IPS-NIHi7 (cell line): Measurements from ENCODE around the gene TEPSIN.

Experiments used
- DNase-seq: peaks from one replicate; pipeline ENCODE4 v3.0.0; 2012; ENCODE audit warnings: mixed read lengths; ENCODE audit errors: extremely low spot score

The TEPSIN gene

DNA sequence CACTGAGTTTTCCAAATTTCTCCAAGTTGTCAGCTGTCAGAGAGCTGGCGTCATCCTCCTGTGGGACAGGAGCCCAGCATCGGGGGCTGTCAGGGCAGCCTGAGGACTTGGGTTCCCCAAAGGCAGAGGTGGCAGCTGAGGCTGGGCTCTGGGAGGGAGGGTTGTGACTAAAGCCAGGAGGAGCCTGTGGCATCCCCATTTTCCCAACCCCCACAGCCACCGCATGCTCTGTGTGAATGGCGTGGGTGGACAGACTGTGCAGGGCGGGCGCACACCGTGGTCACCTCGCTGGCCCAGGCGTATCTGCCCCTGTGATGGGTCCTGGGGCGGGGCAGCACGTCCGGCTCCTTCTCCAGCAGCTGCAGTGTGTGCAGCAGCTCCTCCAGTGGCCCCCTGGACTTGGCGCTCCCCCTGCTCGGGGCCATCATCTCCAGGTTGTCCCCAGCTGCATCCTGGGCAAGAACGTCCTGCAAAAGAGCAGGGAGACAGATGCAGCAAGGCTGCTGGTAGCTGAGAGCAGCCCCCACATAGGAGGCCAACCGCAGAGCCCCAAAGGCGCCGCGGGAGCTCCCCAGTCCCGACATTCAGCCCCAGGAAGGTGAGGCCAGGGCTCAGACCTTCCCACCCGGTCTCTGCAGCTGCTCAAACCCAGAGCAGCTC is 40.9 kb downstream of the TEPSIN start:
- DNase-seq, result no peak

DNA sequence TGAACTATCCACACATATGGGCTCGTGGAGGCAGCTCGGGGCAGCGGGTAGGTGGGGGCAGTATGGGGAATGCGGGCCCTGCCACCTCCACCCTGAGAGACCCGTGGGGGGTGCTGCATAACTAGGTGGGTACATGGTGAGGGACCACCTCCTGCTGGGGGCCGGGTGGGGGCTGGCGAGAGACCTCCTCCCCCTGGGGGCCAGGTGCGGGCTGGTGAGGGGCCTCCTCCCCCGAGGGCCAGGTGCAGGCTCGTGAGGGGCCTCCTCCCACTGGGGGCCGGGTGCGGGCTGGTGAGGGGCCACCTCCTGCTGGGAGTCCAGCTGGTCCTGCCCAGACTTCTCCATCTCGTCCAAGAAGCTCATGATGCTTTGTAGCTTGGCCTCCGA is 41.5 kb downstream of the TEPSIN start:
- DNase-seq, result no peak

DNA sequence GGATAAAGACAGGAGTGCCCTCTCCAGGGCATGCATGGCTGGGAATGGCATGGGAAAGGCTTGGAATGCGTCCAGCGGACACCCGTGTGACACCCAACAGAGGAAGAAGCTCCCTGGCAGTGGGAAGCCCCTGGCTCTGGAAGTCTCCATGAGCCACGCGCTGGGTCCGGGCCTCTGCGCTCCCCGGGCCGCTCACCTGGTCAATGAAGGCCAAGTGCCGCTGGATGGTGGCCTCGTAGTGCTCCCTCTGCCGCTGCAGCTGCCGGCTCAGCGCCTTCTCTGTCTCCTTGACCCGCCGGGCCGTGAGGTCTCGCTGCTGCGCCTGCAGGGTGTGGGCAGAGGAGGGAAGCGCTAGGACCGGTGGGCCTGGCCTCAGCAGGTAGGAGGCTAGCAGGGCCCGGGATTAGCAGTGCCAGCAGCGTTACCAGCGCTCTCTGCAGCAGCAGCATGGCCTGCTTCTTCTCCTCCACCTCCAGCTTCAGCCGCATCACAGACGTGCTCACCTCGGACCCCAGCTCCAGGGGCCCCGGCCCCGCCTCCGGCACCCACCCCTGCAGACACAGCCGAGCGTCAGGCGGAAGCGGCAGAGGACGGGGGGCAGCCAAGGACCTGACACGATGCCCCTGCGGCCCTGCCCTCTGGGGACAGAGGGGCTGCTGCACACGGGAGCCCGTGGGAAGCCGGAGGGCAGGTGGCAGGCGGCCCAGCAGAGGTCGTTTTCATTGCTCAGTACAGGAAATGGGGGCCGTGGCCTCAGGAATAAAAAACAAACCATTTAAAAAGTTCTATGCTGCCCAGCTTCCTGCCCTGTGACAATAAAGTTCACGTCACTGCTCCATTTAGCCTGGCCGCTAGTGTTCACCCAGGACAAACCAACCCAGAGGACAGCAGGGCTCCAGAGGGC is 42.1 kb downstream of the TEPSIN start:
- no peak for DNase-seq

DNA sequence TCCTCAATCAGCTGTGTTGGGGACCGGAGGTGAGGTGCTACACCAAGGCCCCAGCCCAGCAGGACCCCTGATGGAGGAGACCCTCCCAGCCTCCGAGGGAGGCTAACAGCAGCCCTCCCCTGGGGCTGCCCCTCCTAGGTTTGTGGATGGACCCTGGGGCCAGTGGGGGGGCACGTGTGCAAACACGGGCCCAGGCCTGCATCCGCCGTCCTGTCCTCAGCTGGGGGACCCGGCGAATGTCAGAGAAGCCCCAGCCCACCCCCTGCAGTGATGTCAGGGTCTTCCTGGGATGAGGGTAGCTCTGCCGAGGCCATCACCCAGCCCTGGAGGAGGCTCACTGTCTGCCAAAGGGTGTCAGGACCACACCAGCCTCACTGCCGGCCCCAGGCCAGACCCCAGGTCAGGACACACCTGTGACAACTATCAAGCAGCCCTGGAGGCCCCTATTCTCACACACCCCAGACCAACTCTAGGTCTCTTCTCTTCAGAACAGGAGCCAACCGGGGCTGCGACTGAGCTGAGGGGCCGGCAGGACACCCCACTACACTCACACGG is 42.8 kb downstream of the TEPSIN start:
- DNase-seq, result no peak

DNA sequence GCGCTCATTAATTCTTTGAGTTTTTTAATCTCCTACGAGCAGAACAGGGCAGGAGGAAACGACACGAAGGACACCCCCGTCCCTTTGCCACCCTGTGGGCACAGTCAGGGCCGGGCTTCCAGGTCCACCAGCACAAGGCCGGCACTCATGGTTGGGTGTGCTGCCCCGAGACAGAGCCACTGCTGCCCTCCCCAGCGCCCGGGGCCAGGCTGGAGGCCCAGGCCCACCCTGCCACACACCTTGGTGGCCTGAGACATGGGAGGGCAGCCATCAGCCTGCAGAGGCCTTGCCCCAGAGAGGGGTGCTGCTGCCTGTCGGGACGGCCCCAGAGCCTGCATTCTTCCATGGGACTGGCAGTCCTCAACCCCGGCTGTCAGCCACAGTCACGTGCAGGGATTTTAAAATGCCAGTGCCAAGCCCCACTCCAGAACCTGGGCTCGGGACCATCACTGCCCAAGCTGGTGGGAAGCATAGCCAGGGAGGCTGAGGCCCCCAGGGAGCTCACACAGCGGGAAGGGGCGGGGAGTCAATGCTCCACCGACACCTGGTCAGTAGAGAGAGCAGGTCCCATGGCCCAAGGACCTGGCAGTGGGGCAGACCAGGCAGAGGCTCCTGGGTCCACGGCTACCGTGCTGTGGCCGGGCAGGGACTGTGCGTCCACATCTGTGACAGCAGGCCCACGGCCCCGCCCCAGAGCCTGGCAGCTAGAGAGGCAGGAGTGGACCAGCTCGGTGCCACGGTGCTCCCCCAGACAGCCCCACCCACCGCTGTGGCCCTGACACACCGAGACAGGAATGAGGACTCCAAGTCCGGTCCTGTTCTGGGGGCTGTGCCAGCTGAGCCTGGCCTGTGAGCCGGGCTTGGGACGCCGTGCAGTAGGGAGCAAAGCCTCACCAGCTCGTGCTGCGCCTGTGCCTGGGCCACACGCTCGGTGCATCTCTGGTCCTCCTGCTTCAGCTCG is 43.6 kb downstream of the TEPSIN start:
- DNase-seq, result no peak

DNA sequence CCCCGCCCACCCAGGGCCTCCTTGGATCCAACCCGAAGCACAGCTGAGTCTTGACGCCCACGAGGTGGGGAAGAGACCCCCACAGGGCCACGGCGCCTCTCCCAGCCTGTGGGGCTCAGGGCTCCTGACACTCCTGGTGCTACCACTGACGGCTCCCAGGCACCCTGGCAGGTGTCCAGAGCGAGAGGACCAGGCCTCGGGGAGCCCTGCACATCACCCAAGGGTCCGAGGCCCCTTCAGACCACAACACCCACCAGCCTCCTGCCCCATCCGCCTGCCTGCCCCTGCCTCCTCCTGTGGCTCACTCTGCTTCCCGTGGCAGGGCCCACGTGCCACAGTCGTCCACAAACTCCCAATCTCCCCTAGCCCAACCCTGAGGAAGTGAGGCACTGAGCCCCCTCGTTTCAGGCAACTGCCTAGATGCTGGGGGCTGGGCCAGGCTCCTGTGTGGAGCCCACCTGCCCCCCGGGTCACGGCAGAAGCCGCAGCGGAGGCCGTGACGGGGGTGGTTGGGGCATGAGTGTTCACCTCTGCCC is 44.6 kb downstream of the TEPSIN start:
- no peak for DNase-seq

DNA sequence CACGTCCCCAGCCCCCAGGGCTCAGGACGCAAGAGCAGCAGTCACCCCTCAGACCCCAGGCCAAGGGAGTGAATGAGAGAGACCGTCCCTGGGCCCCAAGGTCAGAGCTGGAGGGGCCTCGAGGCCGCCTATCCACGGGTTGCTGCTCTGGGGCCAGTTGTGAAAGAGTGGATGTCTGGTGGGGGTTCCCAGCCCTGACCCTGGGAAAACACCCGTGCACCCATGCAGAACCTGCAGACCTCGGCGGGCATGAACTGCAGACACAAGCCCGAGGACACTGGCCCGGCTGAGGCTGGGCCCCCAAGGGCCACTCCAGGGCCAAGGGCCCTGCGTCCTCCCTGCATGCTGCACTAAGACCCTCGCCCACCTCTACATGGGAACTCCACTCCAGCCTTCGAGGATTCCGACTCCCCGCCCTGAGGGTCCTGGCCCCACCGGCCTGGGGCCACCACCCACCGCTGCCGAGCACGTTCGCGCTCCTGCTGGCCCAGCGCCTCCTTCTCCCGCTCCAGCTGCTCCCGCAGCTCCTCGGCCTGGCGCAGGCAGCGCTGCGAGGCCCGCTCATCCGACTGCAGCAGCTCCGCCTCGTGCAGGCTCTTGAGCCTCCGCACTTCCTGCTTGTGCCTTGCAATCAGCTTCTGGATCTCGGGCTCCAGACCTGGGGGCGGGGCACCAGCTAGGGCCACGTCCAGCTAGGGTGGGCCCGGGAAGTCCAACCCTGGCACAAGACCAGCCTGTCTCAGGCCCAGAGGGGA is 45.2 kb downstream of the TEPSIN start:
- no peak for DNase-seq

DNA sequence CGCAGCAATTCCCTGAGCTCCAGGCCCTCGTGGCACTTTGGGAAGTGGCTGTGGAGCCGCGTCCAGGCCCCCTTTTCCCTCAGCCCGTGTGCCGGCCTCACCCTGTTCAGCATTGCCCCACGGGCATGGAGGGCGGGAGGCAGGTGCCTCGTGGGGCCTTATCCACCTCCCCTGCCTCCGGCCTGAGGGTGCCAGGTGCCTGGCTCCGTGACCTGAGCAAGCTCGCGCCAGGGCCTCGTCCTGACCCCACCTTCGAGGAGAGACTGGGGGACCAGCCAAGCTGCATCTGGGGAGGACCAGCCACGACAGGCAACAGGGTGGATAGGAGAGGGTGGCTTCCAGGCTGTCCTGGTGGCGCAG is 45.8 kb downstream of the TEPSIN start:
- DNase-seq, result no peak

DNA sequence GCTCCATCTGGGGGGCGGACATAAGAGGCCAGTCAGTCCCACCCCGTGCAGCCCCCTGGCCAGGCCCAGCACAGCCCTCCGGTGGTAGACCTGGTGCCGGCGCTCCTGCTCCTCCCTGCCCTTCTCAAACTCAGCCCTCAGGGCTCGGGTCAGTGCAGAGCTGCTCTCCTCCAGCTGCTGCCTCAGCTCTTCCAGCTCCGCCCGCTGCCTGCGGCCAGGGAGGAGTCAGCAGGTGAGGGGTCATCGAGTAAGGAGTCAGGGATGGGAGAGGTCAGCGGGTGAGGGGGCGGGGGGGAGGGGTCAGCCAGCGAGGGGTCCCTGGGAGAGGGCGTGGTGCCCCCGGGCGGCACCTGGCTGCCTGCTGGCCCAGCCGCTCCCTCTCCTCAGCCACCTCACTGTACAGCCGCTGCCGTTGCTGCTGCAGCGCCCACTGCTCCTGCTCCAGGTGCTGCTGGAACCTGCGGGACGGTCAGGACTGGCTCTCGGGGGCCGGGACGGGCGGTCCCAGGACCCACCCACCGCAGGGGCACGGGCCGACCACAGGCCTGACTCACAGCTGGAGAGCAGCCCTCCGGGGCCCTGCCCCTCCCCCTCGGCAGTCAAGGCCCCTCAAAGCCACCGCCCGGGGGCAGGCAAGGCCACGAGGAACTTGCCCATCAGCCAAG is 46.3 kb downstream of the TEPSIN start:
- DNase-seq, result peak; percentile 59

DNA sequence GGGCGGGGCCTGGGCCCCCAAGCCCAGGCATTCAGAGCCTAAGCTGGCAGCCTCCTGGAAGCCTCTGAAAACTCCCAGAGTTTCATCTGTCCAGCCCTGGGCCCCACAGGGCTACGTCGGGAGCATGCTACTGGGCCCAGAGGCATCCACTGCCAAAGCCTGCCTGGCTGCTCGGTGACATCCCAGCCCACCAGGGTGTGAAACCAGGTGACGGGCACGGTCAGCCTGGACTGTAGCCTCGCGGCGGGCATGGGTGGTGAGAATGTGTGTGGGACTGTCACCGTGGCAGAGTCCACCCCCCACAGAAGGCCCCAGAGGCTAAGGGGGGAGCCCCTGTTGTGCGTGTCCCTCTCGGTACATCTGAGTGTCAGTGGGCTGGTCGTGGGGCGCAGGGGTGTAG is 47.2 kb downstream of the TEPSIN start:
- no peak for DNase-seq

DNA sequence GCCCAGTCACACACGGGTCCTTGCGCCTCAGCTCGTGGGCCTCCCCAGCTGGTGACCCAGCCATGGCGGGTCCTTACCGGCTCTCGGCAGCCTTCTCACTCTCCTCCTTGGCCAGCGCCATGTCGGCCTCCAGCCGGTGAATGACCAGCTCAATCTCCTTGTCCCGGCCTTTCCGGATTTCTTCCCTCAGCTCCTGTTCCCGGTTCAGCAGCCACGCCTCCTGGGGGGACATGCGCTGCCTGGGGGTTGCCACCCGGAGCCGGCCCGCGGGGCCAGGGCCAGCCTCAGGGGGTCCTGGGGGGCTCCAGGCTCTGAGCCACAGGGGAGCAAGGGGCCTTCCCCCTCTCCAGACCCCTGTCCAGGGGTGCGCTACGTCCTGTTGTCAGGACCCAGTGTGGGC is 47.7 kb downstream of the TEPSIN start:
- DNase-seq, result no peak

DNA sequence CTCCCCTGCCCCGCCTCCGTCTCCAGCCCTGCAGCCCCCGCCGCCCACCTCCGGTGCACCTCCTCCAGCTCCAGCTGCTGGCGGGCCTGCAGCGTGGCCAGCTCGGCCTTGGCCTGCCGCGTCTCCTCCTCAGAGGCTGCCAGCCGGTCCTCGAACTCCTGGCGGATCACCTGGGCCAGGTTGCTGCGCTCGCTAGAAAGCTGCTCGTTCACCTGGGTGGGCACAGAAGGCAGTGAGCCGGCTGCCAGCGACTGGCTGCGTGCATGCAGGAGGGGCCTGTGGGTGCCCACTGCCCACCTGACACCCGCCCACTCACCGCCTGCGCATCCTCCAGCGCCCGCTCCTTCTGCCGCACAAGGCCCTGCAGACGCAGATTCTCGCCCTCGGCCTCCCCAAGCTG is 48.3 kb downstream of the TEPSIN start:
- DNase-seq, result no peak

DNA sequence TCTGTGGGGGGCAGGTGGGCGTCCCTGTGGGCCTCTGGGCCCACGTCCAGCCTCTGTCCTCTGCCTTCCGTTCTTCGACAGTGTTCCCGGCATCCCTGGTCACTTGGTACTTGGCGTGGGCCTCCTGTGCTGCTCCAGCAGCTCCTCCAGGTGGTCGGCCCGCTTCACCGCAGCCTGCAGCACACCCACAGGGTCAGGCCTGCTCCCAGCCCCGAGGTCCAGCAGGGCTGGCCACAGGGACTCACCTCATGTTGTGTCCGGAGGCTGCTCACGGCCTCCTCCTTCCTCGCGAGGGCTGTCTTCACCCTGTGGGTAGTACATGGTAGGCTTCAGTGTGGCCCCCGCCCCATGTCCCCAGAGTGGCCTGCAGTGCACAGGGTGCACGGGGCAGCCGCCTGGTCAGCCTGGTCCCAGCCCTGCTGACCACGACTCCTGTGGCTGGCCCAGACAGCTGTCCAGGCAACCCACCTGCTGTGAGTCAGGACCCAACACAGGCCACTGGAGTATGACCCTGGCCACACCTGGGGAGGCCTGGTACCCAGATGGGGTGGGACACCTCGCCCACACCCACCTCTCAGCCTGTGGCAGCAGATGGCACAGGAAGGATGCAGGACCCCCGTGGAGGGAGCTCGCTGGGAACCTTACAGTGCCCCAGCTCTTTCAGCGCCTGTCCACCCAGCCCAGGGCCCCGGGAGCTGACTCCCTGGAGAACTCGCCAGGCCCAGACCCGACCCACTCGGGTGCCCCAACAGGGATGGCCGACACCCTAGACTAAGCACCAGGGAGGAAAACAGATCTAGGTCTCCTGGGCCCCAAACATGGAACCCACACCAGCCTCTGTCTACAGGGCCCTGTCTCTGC is 49.0 kb downstream of the TEPSIN start:
- DNase-seq, result peak; percentile 69

DNA sequence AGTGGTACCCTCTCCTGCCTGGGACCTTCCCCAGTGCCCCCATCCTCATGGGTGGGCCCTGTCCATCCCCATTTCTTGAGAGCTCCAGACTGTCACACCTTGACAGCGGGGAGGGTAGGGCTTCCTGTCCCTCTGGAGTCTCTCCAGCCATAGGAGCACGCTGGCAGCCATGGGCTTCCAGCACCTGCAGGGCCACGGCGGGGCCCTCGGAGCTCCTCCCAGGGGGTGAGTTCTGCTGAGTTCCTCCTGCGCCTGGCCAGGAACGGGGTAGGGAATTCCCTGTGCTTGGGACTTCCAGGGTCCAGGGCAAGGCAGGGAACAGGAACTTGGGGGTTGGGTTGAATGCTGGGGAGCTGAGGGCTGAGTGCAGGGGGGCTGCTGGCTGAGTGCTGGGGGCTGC is 49.8 kb downstream of the TEPSIN start:
- no peak for DNase-seq

DNA sequence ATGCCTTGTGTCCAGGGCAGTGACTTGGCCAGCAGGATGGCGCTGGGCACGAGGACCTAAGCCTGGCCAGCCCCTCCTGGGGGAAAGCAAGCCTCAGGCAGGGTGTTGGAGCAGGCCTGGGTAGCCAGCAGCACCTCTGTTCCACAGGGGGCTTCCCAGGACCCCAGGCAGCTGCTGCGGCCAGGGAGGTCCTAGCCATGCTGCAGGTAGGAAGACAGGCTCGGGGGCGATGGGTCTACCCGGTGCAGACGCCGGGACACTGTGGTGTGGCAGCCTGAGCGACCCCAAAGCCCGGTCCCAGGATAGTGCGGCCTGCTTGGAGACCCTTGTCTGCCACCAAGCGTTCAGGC is 50.4 kb downstream of the TEPSIN start:
- no peak for DNase-seq

DNA sequence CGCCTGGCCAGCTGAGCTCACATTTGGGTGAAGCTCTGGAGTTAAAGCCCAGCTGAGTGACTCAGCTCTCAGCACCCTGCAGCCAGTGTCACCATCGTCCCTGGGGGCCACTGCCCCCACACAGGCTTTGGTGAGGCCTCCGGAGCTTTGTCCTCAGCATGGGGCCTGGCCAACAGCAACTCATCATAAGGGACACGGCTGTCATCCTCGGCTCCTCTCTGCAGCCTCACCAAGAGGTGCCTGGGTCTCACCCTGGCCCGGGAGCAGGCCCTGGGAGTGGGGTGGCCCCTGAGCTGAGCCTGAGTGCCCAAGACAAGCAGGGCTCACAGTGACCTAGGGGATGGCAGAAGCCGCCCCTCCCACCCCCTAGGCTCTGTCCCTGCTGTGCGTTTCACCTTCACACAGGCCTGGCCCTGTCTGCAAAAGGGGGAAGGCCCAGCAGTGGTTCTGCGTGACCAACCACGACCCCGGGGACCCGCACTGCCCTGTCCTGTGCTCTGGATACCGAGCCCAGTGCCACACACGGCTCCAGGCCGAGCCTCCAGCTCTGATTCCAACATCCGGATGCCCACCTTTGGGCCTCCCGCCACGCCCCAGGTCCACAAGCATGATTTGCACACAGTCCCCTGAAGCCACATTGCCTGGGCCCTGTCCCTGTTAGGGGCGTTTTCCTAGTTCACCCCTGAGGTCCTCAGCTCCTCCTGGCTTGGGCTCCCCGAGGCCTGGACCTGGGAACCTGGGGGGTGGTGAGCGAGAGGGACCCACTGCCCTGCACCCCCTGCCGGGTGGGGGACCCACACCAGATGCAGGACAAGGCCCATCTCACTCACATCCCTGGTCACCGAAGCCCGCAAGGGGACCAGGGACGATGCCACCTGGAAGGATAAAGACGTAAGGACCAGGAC is 51.0 kb downstream of the TEPSIN start:
- no peak for DNase-seq

DNA sequence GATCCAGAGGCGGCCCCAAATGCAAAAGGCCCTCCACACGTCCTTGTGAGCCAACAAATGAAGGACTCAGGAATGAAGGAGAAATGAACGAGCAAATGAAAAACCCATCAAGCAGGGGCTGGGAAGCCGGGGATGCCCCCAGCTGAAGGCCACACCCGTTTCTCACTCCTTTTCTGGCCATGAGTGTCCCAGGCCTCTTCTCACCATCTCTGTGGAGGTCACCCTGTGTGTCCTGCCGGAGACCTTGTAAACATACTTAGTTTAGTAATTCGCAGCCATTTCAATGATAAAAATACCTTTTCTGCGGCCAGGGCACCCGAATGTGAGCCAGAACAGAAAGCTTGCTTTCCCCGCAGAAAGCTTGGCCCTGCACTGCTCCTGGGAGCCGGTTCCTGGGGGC is 51.7 kb downstream of the TEPSIN start:
- DNase-seq, result no peak

DNA sequence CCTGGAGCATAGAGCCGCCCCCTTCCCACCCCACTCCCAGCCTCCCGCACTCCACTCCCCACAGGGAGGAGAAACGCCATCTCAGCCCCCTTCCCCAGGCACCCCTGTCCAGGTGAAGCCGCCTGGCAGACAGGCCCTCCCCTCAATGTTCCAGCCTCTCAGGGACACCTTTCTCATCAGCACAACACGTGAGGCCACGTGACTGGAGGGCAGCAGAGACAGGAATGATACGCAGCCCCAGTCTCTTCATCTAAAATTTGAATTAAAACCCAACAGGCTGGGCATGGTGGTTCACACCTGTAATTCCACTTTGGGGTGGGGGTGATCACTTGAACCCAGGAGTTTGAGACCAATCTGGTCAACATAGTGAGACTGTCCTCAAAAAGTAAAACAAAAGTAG is 52.7 kb downstream of the TEPSIN start:
- DNase-seq, result no peak
